ENCODE measurements around the gene SMG6.

Gene SMG6

GRCh38 chr17:2084036-2084765 lies 219.4 kb downstream of the SMG6 start:
- no peak overlapping the region for H3K4me3 ChIP-seq (ENCODE audit: low read depth, low read length)

GRCh38 chr17:2083613-2084035 lies 220.0 kb downstream of the SMG6 start:
- no peak overlapping the region for H3K4me3 ChIP-seq (ENCODE audit: low read depth, low read length)

- no peak overlapping the region for H3K4me3 ChIP-seq (ENCODE audit: low read depth, low read length)
These were observed 221.4 kb downstream of the SMG6 start for GRCh38 chr17:2082003-2082781.

GRCh38 chr17:2081564-2081963 lies 222.0 kb downstream of the SMG6 start:
- H3K4me3 ChIP-seq (ENCODE audit: low read depth, low read length) = no peak overlapping the region

GRCh38 chr17:2077040-2077439 lies 226.5 kb downstream of the SMG6 start:
- H3K4me3 ChIP-seq (ENCODE audit: low read depth, low read length) = no peak overlapping the region

GRCh38 chr17:2076087-2076984 lies 227.2 kb downstream of the SMG6 start:
- H3K4me3 ChIP-seq (ENCODE audit: low read depth, low read length) = no peak overlapping the region

- no peak overlapping the region for H3K4me3 ChIP-seq (ENCODE audit: low read depth, low read length)
These were observed 228.1 kb downstream of the SMG6 start for GRCh38 chr17:2075336-2076086.

- no peak overlapping the region for H3K4me3 ChIP-seq (ENCODE audit: low read depth, low read length)
These were observed 228.7 kb downstream of the SMG6 start for GRCh38 chr17:2074919-2075318.

- no peak overlapping the region for H3K4me3 ChIP-seq (ENCODE audit: low read depth, low read length)
These were observed 231.9 kb downstream of the SMG6 start for GRCh38 chr17:2071455-2072281.

- H3K4me3 ChIP-seq (ENCODE audit: low read depth, low read length) = no peak overlapping the region
These were observed 232.6 kb downstream of the SMG6 start for GRCh38 chr17:2071024-2071385.

GRCh38 chr17:2070241-2071023 lies 233.2 kb downstream of the SMG6 start:
- no peak overlapping the region for H3K4me3 ChIP-seq (ENCODE audit: low read depth, low read length)

- no peak overlapping the region for H3K4me3 ChIP-seq (ENCODE audit: low read depth, low read length)
These were observed 235.0 kb downstream of the SMG6 start for GRCh38 chr17:2068519-2069051.

GRCh38 chr17:2068031-2068518 lies 235.5 kb downstream of the SMG6 start:
- H3K4me3 ChIP-seq (ENCODE audit: low read depth, low read length) = no peak overlapping the region

GRCh38 chr17:2067608-2068024 lies 236.0 kb downstream of the SMG6 start:
- H3K4me3 ChIP-seq (ENCODE audit: low read depth, low read length) = no peak overlapping the region

- H3K4me3 ChIP-seq (ENCODE audit: low read depth, low read length) = no peak overlapping the region
These were observed 236.5 kb downstream of the SMG6 start for GRCh38 chr17:2067048-2067561.

- no peak overlapping the region for H3K4me3 ChIP-seq (ENCODE audit: low read depth, low read length)
These were observed 237.6 kb downstream of the SMG6 start for GRCh38 chr17:2065949-2066400.

GRCh38 chr17:2064980-2065785 lies 238.4 kb downstream of the SMG6 start:
- H3K4me3 ChIP-seq (ENCODE audit: low read depth, low read length) = no peak overlapping the region
